NCI-H1105 treated with DMSO at 0.1 percent for 48 hours (cell line): ENCODE data around the gene TRIAP1.

ENCODE experiments used
- DNase-seq: peaks from one replicate; lab custom pipeline; 2025; lab: John Stamatoyannopoulos, UW

The TRIAP1 gene

GRCh38 chr12:120429368-120429767 is 16.8 kb downstream of the TRIAP1 start:
- DNase-seq, result no peak

DNA sequence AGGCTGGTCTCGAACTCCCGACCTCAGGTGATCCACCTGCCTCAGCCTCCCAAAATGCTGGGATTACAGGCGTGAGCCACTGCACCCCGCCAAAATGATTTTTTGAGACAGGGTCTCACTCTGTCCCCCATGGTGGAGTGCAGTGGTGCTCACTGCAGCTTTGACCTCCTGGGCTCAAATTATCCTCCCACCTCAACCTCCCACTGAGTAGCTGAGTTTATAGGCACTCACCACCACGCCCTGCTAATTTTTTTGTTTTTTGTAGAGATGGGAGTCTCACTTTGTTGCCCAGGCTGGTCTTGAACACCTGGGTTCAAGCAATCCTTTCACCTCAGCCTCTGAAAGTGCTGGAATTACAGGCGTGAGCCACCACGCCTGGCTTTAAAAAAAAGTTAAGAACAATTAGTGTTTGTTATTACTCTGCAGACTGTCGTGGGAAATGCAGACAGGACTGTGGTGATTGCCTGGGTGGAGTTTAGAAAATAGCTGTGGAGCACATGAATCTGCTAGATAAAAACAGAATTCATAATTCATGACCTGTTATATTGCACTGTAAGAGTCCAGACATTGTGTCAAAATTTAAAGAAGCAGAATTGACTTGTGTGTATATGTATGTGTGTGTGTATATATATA is 17.5 kb downstream of the TRIAP1 start:
- no peak for DNase-seq

- no peak for DNase-seq
These were observed 20.4 kb downstream of the TRIAP1 start for GRCh38 chr12:120425797-120426196.

DNA sequence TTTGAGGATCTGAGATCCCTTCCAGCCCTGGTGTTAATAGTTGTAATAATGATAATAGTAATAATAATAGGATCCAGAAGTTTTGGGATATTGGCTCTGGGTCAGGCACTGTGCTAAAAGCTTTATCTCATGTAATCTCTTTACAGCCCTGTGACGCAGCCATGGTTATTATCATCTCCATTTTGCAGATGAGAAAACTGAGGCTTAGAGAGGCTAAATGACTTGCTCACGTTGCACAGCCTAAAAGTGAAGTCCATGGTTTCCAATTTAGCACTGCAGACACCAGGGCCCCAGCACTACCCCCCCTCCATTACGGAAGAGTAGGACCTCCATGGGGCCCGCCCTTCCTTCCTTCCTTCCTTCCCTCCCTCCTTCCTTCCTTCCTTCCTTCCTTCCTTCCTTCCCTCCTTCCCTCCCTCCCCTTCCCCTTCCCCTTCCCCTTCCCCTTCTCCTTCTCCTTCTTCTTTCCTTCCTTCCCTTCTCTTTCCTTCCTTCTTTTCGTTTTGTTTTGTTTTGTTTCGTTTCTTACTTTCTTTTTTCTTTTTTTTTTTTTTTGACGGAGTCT is 23.2 kb downstream of the TRIAP1 start:
- no peak for DNase-seq

DNA sequence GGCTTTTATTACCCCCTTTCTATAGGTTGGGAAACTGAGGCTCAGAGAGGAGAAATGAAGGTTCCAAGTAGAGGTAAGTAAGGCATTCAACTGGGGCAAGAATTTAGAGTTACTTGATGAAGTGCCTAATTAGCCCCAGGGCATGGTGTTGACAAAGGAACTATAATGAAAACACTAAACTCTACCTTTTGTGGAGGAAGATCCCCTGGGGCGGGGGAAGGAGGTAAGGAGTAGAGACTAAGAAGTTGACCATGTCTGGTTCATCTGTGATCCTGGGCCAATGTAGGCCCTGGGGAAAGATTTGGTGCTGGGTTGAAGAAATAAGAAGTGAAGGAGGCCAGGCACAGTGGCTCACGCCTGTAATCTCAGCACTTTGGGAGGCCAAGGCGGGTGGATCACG is 24.5 kb downstream of the TRIAP1 start:
- no peak for DNase-seq

- DNase-seq, result no peak
These were observed 28.1 kb downstream of the TRIAP1 start for GRCh38 chr12:120417917-120418580.

DNA sequence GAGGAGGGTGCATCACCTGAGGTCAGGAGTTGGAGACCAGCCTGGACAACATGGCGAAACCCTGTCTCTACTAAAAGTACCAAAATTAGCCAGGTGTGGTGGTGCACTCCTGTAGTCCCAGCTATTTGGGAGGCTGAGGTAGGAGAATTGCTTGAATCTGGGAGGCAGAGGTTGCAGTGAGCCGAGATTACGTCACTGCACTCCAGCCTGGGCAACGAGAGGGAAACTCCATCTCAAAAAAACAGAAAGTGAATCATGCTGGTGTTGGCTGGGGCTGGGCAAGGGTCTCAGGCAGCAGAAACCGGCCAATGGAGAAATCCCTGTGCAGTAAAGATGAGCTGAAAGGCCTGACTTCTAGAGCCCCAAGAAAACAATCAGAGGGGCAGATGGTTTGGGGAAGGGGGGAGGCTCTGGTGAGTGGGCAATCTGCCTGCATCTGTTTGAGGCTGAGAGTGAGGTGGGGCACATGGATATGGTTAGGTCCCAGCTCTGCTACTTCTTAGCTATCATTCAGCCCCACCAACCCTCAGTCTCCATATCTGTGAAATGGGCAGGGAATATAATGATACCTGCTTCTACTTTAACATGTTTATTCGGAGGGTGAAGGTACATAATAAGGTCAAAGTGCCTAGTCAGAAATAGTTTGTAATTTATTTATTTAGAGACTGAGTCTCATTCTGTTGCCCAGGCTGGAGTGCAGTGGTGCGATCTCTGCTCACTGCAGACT is 29.5 kb downstream of the TRIAP1 start:
- DNase-seq, result no peak

DNA sequence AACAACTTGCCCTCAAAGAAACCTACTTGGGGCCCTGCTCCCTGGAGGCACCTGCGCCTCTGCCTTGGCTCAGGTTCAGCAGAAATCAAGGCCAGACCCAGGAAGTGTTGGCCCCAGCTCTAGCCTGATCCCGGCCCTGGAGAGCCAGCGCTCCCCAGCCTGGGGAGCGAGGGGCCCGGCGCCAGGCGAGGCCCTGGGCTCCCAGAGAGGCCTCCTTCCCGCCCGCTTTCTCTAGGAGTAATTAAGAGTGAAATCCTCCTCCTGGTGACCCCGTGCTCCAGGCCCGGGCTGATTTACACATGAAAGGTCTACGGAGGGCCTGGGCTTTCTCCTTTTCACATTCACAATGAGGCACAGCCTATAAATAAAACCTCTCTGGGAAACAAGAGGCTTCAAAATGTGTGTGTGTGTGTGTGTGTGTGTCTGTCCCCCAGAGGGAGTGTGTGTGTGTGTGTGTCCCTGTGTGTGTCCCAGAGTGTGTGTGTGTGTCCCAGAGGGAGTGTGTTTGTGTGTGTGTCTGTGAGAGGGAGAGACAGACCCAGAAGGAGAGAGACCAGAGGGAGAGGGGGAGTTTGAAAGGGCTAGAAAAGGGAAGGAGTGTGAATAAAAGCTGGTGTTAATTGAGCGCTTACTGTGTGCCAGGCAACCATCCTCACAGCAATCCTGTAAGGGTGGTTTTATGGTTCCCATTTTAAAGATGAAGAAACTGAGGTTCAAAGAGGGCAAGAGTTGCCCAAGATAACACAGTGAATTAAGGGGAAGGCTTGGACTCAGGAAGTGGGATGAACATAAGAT is 32.1 kb downstream of the TRIAP1 start:
- DNase-seq, result no peak

DNA sequence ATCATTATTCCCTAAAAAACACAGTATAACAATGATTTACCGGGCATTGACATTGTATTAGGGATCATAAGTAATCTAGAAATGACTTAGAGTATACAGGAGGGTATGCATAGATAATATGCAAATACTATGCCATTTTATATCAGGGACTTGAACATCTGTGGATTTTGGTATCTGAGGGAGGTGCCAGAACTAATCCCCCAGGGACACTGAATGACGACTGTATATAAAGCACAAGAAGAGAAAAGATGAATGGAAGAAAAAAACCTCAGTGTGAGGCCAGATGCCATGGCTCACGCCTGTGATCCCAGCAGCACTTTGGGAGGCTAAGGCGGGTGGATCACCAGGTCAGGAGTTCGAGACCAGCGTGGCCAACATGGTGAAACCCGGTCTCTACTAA is 33.8 kb downstream of the TRIAP1 start:
- DNase-seq, result no peak

- no peak for DNase-seq
These were observed 37.4 kb downstream of the TRIAP1 start for GRCh38 chr12:120408771-120409170.

GRCh38 chr12:120406553-120406952 is 39.6 kb downstream of the TRIAP1 start:
- no peak for DNase-seq

DNA sequence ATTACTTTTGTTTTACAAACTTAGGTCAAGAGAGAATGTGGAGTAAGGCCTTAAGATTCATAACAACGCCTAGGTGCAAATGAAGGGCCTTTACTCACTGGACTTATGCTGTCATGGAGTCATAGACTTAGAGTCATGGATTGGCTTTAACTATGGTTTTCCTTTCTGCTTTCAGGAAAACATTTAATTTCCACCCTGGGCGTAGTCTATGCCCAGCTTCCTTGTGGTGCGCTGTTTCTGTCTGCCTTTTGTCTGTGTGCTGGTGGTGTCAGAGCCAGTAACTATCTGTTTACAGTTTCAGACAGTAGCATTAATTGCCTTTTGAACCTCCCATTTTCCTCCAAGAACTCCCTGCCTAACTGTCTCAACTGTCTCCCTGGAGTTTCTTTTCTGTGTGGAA is 40.1 kb downstream of the TRIAP1 start:
- DNase-seq, result no peak

DNA sequence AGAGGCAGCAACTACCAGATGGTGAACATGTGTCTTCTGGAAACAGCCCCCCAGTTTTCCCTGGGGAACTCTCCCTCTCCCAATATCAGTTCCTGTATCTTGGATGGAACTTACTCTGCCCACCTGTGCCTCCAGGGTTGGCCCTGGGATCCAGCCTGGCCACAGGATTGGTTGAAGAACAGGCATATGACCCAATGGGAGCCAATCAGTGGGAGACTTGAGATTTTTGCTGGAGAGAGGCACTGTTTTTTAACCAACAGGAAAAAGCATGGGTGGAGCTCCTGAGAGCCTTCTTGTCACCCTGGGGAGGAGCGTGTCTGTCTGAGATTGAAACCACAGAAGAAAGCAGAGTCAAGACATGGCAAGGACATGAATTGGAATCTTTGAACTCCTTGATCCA is 41.9 kb downstream of the TRIAP1 start:
- DNase-seq, result no peak

- DNase-seq, result no peak
These were observed 42.3 kb downstream of the TRIAP1 start for GRCh38 chr12:120403869-120404268.

- no peak for DNase-seq
These were observed 44.0 kb downstream of the TRIAP1 start for GRCh38 chr12:120402217-120402616.

GRCh38 chr12:120399531-120399930 is 46.7 kb downstream of the TRIAP1 start:
- no peak for DNase-seq

DNA sequence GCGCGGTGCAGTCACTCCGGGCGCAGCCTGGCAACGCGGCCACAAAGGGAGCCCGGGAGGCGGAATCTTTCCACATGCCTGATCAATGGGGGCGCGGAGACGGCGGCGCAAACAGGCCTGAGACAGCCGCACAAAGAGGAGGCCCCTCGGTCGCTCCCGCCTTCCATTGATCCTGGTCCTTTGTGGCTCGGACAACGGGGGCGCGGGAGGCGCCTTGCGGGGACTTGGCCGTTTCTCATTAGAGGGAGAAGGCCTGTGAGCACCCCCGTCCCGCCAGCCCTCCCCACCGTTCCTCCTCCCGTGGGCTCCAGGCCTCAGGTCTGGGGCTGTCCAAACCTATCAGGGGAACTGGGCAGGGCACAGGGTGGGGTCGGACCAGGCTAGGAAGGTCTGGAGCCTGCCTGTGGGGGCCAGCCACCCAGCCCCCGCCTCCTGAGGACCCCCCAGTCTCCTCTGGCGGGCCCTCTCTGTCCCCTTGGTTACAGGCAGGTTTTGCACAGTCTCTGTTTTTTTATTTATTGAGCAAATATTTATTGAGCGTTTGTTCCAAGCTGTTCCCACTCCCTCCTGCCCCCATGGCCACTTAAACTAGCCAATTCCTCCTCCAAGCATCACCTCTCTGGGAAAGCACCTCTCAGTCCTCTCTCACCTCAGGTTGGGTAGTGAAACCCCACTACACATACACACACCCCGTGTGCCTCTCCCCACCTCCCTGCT is 48.2 kb downstream of the TRIAP1 start:
- no peak for DNase-seq

- peak; percentile 49 for DNase-seq
These were observed 51.5 kb downstream of the TRIAP1 start for GRCh38 chr12:120394483-120395367.
